Transverse colon (tissue), 4 donors: Measurements from ENCODE around the gene TEDC1. TPM values are rescaled to one million over a fixed set of nuclear protein-coding genes. Genes with fewer than 3 reads are reported as not detected.

Experiments used
- DNase-seq: peaks from one replicate; pipeline ENCODE4 v3.0.0-alpha.2; 2019
- H3K27ac ChIP-seq, 4 donors: fragments of 200-600 bp; sonication (generic); 2 replicates each; pipeline ENCODE4 v1.5.1; 2016 to 2018; ENCODE audit warnings: inconsistent platforms in 4 of 4
- H3K27me3 ChIP-seq: fragments of 200-600 bp; sonication (generic); 2 replicates; pipeline ENCODE4 v1.5.1; 2017; ENCODE audit warnings: inconsistent platforms
- H3K36me3 ChIP-seq, 4 donors: fragments of 200-600 bp; sonication (generic); 2 replicates each; pipeline ENCODE4 v1.5.1; 2017 to 2019; ENCODE audit warnings: inconsistent platforms in 4 of 4
- H3K4me1 ChIP-seq, 4 donors: fragments of 200-600 bp; sonication (generic); 2 replicates each; pipeline ENCODE4 v1.5.1; 2017 to 2020; ENCODE audit warnings: inconsistent platforms in 4 of 4
- H3K4me3 ChIP-seq, 4 donors: fragments of 200-600 bp; sonication (generic); 1 replicate in 1 of 4; 2 replicates in 3 of 4; pipeline versions ENCODE4 v1.5.1 to v1.6.1; 2017 to 2019; ENCODE audit warnings: inconsistent platforms in 4 of 4
- H3K9me3 ChIP-seq, 2 donors: fragments of 200-600 bp; sonication (generic); 2 replicates each; pipeline ENCODE4 v1.5.1; 2017 to 2019; ENCODE audit warnings: inconsistent platforms in 2 of 2
- EP300 ChIP-seq: sonication (generic); formaldehyde crosslinking; IDR thresholded peaks from one replicate; pipeline ENCODE4 v1.6.1; 2017; ENCODE audit warnings: antibody characterized with exemption, low read depth
- POLR2A ChIP-seq: fragments of 450-650 bp; IDR thresholded peaks from one replicate; pipeline ENCODE4 v1.6.1; 2016; ENCODE audit warnings: antibody characterized with exemption, mild to moderate bottlenecking, moderate library complexity
- POLR2AphosphoS5 ChIP-seq, 3 donors: sonication (generic); formaldehyde crosslinking; IDR thresholded peaks; one replicate each; pipeline ENCODE4 v1.6.1; 2016; ENCODE audit warnings: antibody characterized with exemption in 3 of 3
- WGBS, 2 donors: methylation state at CpG; one replicate each; pipeline ENCODE4 v1.1.5; 2018; ENCODE audit warnings: low coverage in 1 of 2; 5-methylcytosine and 5-hydroxymethylcytosine counted together
- in situ Hi-C, 4 donors: fragments of 200-750 bp; cut with MboI; loops; one replicate each; pipeline versions ENCODE4 v1.15.0 to v1.15.1; 2017; ENCODE audit warnings: low sequenced_read_pairs in 3 of 4, low pct_ligation_motif_present in 1 of 4, low pct_unique_long_range_greater_than_20kb in 1 of 4
- intact Hi-C: fragments of 100-400 bp; cut with DNase I; formaldehyde crosslinking; loops from one replicate; pipeline ENCODE4 v1.15.1; 2023; ENCODE audit warnings: low total_unique reads
- total RNA-seq, 4 donors: library from RNA; depleted of rRNA; stranded (reverse); fragments of >200 nt; gene quantifications; one replicate each; pipeline ENCODE4 v1.1.0, GENCODE V29; 2016
- TF ChIP-seq, protein P1 (sequence below), 5 experiments: fragments of 200-600 bp in 3 of 5; fragments of 450-650 bp in 2 of 5; sonication (generic) in 3 of 5; IDR thresholded peaks; 1 replicate in 2 of 5; 2 replicates in 3 of 5; pipeline ENCODE4 v1.5.1; 2016 to 2017; ENCODE audit warnings: antibody characterized with exemption in 5 of 5, inconsistent platforms in 3 of 5, mild to moderate bottlenecking in 2 of 5, moderate library complexity in 1 of 5

TEDC1 gene
- total RNA-seq, 4 donors from 2014 or later = 10.8 to 52.9 (median 29.5) TPM

DNA sequence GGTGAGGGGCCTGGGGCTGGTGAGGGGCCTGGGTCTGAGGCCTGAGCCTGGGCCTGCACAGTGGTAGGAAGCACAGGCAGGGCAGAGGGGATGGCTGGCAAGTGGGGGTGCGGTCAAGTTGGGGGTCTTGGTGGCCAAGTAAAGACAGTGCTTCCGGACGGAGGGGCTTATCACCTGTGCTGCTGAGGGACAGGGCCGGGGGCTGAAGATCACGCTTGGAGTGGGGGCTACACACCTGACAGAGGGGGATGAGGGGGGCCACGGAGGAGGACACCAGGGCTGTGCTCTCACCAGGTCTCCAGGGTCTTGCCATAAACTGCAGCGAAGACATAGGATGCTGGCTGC is 12.2 kb downstream of the TEDC1 start:
- no peak overlapping the region for H3K27ac ChIP-seq
- H3K9me3 ChIP-seq = no peaks in the 10 kb centered on the region
- 90% methylated on average over 7 of the region's 7 CpGs; no CpG with 5 or more reads in 1 of the 2 donors for WGBS, 2 donors
- intact Hi-C loops = no loop called here
- no peak for DNase-seq
- H3K4me1 ChIP-seq = no peaks in the 10 kb centered on the region
- no peak overlapping the region for H3K4me3 ChIP-seq
- no peaks in the 10 kb centered on the region for H3K36me3 ChIP-seq
- in situ Hi-C loops = no loop called here
- H3K27me3 ChIP-seq = peaks cover 5% of the 10 kb centered on the region
- no peak for TF ChIP-seq POLR2AphosphoS5 (IDR thresholded peaks at IDR 0.05)
- TF ChIP-seq EP300 = no peak
- TF ChIP-seq POLR2A = no peak
- TF ChIP-seq, protein P1, sequence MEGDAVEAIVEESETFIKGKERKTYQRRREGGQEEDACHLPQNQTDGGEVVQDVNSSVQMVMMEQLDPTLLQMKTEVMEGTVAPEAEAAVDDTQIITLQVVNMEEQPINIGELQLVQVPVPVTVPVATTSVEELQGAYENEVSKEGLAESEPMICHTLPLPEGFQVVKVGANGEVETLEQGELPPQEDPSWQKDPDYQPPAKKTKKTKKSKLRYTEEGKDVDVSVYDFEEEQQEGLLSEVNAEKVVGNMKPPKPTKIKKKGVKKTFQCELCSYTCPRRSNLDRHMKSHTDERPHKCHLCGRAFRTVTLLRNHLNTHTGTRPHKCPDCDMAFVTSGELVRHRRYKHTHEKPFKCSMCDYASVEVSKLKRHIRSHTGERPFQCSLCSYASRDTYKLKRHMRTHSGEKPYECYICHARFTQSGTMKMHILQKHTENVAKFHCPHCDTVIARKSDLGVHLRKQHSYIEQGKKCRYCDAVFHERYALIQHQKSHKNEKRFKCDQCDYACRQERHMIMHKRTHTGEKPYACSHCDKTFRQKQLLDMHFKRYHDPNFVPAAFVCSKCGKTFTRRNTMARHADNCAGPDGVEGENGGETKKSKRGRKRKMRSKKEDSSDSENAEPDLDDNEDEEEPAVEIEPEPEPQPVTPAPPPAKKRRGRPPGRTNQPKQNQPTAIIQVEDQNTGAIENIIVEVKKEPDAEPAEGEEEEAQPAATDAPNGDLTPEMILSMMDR (IDR thresholded peaks at IDR 0.05) = no peak

DNA sequence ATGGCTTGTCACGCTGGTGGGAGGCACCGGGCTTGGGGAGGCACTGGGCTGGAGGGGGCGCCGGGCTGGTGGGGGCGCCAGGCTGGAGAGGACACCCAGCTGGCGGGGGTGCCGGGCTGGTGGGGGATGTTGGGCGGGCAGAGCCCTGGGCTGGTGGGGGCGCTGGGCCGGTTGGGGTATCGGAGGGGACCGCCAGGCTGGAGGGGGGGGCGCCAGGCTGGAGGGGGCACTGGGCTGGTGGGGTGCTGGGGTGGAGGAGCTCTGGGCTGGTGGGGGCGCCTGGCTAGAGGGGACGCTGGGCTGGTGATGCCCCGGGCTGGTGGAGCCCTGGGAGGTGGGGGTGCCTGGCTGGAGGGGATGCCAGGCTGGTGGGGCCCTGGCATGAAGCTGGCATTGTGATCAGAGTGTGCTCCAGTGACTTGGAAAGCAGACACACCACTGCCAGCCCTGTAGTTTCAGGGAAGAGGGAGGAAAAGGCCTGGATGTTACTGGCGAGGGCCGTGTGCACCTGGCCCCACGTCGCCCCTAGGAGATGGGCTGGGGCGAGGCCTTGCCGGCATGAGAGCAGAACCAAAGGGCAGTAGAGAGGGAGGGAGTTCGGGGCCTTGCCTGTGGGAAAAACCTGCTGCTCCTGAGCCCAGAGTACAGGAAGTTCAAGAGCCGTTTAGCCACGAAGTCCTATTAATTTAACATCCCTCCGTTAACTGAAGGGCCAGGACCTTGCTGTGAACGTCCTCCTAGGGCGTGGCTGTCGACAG is 13.1 kb downstream of the TEDC1 start:
- Histone ChIP-seq H3K4me1 (no peaks in the 10 kb centered on the region), H3K9me3 (no peaks in the 10 kb centered on the region), H3K36me3 (no peaks in the 10 kb centered on the region), H3K27me3 (peaks cover 13% of the 10 kb centered on the region), H3K27ac (no peak overlapping the region), H3K4me3 (no peak overlapping the region)
- WGBS, 2 donors = 54 to 58% methylated on average over 5 to 20 of the region's 29 CpGs
- DNase-seq = no peak
- in situ Hi-C loops = no loop called here
- intact Hi-C loops = no loop called here
- TF ChIP-seq, protein P1 (IDR thresholded peaks at IDR 0.05) = no peak
- no peak for TF ChIP-seq EP300

DNA sequence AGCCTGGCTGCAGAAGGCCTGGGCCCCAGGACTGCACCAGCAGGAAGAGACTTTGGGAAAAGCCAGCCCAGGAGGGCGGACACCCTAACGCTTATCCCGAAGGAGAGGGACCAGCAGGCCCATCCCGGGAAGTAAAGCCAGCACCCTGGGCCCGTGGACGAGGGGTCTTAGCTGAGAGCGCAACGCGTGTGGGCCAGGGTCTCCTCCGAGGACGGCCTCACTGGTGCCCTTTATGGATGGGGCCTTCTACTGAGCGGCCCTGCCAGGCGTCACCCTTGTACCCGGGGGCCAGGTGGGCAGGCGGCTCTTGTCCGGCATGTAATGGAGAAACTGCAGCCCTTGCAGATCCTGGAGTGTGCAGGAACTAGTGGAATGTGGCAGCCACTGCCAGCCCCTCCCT is 14.1 kb downstream of the TEDC1 start:
- H3K4me3 ChIP-seq = no peak overlapping the region
- DNase-seq = no peak
- intact Hi-C loops = no loop called here

DNA sequence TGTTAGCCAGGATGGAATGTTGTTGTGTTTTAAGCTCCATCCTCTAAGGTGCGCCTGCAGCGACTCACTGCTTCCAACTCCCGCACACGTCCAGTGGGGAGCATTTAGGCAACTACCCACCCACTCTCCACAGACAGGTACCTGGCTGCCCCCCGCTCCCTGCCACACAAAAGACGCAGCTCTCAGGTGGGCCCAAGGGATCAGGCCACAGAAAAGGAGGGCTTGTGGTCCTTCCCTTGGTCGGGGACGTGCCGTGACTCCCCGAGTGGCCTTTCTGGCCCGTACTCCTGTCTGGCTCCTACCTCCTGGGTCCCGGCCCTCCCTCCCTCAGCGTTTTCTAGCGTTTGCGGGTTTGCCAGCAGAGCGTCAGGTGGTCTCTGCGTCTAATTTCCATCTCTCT is 16.2 kb downstream of the TEDC1 start:
- no peaks in the 10 kb centered on the region for H3K36me3 ChIP-seq
- peaks cover 45% of the 10 kb centered on the region for H3K27me3 ChIP-seq
- 80% methylated on average over 1 to 17 of the region's 17 CpGs for WGBS, 2 donors
- no peak for DNase-seq
- H3K9me3 ChIP-seq = no peaks in the 10 kb centered on the region
- in situ Hi-C loops (no loop called here), intact Hi-C loops (no loop called here)
- H3K4me3 ChIP-seq = no peak overlapping the region
- TF ChIP-seq POLR2AphosphoS5 (IDR thresholded peaks at IDR 0.05) = no peak
- no peak for TF ChIP-seq EP300
- H3K4me1 ChIP-seq = no peaks in the 10 kb centered on the region
- H3K27ac ChIP-seq = no peak overlapping the region

More for the DNA sequence above, 14.1 kb downstream of the TEDC1 start:
- Histone ChIP-seq H3K4me1 (no peaks in the 10 kb centered on the region), H3K9me3 (no peaks in the 10 kb centered on the region), H3K27me3 (peaks cover 23% of the 10 kb centered on the region), H3K27ac (no peak overlapping the region), H3K36me3 (no peaks in the 10 kb centered on the region)
- WGBS, 2 donors = 95% methylated on average over 16 of the region's 16 CpGs; no CpG with 5 or more reads in 1 of the 2 donors
- TF ChIP-seq POLR2A = no peak
- TF ChIP-seq, protein P1 (IDR thresholded peaks at IDR 0.05) = no peak
- TF ChIP-seq POLR2AphosphoS5 (IDR thresholded peaks at IDR 0.05) = no peak
- no peak for TF ChIP-seq EP300
- in situ Hi-C loops = no loop called here

DNA sequence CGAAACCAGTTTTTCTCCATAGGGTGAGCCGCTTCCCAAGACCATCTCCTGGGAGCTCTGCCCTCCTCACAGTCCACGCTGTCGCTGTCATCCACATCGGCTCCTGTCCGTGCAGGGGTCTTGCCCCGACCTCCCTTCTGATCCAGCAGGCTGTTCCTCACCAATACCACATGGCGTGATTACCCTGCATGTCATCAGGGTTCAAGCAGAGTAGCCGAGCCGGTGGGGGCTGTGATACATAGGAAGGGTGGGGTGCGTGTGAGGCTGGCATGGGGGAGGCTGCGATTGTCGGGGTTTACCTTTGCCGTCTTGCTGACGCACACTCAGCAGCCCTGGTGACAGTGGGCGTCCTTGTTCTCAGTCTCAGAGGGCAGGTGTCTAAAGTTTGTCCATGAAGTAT is 17.0 kb downstream of the TEDC1 start:
- peaks cover 53% of the 10 kb centered on the region for H3K27me3 ChIP-seq
- no peaks in the 10 kb centered on the region for H3K4me1 ChIP-seq
- intact Hi-C loops = no loop called here
- 83 to 100% methylated on average over 2 to 16 of the region's 16 CpGs for WGBS, 2 donors
- H3K27ac ChIP-seq = no peak overlapping the region
- no peaks in the 10 kb centered on the region for H3K36me3 ChIP-seq
- in situ Hi-C loops = no loop called here
- no peak overlapping the region for H3K4me3 ChIP-seq
- no peaks in the 10 kb centered on the region for H3K9me3 ChIP-seq
- TF ChIP-seq, protein P1 (IDR thresholded peaks at IDR 0.05) = no peak
- TF ChIP-seq POLR2AphosphoS5 (IDR thresholded peaks at IDR 0.05) = no peak
- TF ChIP-seq POLR2A = no peak
- no peak for TF ChIP-seq EP300
- no peak for DNase-seq
